Effector CD4-positive, alpha-beta T cell (primary cell): ENCODE measurements around the gene PLP2.
"Not testable (repeated sequence)": the region's sequence is repeated elsewhere in the genome, so short reads cannot be mapped to it uniquely, and the experiment has no call there.

Experiments used
- DNase-seq: peaks from one replicate; pipeline ENCODE4 v3.0.0-alpha.2; 2020
- total RNA-seq: gene quantifications from one replicate; lab custom pipeline; 2026; lab: John Stamatoyannopoulos, UW

The PLP2 gene
- 53.3 reads per million, percentile 70 among the genes with 10 or more reads in this experiment for total RNA-seq

- DNase-seq = peak; percentile 55
Observed at GRCh38 chrX:49171752-49172279, at the start of gene PLP2. PLP2 (plus strand) TSS chrX:49171898; CDS start chrX:49172001, 103 bp downstream.

DNA sequence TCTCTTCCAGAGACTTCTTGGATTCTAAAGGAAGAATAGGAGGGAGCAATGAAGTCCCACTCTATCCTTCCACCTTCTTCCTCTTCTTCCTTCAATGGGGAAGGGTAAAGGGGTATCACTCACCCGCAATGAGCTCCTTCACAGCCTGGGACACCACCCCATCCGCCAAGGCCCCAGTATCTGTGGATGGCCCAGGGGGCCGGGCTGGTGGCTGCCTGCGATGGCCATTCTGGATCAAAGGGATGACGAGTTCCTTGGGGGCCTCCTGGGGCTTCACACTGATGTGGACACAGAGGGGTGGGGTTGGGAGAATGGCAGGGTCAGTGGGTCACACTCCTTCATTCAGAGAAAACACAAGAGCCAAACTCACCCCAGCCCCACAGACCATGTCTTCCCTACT is 49.2 kb upstream of the PLP2 start:
- no peak for DNase-seq

DNA sequence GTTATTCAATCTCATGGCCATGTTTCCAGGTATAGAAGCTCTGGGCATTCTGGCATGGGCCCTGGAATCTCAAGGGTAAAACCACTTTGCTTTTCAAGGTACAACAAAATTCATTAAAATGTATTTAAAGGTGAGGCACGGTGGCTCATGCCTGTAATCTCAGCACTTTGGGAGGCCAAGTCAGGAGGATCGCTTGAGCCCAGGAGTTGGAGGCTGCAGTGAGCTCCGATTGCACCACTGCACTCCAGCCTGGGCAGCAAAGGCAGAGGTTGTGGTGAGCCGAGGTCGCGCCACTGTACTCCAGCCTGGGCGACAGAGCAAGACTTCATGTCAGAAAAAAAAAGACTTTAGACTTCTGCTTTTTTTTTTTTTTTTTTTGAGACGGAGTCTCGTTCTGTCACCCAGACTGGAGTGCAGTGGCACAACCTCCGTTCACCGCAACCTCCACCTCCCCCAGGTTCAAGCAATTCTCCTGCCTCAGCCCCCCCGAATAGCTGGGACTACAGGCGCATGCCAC is 43.9 kb upstream of the PLP2 start:
- DNase-seq = not testable (repeated sequence)

DNA sequence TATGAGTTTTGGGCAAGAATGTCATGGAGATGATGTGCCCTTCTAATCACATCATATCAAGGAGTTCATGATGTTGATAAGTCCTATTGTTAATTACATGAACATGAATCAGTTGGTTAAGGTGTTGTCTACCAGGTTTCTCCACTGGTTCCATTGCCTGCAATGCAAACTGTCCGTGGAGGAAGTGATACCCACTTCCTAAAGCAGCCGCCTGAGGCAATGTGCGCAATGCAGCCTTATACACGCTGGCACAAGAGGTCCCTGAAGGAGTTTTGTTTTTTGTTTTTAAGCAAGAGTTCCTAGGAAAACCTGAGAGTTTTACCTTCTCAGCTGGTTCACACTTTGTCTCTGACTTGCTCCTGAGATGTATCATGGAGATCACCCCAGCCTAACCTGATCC is 42.3 kb upstream of the PLP2 start:
- no peak for DNase-seq

- not testable (repeated sequence) for DNase-seq
Observed at GRCh38 chrX:49132275-49132674, 39.4 kb upstream of the PLP2 start.

GRCh38 chrX:49133759-49134158 is 37.9 kb upstream of the PLP2 start:
- DNase-seq = no peak

DNA sequence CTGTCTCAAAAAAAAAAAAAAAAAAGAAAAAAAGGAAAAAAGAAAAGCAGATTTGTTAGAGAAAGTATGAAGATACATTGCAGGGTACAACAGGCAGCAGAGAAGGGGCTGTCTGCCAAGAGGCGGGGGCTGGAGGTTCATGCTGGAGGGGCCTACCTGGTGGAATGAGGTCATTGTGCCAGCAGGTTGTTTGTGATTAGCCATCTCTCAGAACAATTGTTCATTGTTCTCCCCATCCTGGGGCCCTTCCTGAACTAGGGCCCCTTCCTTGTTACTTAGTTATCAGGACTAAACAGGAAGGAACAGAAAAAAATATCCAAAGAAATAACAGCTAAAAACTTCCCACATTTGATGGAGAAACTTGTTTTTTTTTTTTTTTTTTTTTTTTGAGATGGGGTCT is 34.2 kb upstream of the PLP2 start:
- no peak for DNase-seq

DNA sequence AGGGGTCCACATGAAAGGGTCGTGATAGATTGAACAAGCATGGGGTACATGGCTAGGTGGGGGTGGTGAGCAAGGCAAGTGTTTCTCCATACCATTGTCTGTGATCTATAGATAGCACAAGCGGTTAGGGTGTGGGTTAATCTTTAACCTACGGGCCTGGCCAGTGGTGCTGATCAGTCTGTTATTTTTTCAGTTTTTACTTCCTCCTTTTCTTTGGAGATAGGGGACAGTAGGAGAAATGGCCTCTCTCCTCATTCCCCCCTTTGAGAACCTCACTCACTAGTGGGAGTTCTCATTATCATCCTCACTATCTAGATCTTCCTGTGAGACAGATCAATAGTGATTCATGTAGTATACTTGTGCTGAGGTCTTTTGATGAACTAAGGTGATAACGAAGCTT is 32.0 kb upstream of the PLP2 start:
- DNase-seq = no peak

DNA sequence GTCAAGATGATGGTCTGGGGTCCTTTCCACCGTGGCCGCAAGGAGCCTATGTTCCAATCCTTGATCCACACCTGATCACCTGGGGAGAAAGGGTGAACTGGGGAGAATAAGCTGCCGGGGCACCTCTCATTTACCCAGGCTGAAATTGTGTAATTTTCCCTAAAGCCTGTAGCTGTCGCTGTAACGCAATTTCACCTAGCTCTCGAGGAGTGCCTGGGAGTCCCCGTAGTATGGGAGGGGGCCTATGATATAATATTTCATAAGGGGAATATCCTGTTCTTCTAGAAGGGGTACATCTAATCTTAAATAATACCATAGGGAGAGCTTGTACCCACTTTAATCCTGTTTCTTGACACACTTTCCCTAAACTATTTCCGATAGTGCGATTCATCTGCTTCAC is 29.4 kb upstream of the PLP2 start:
- not testable (repeated sequence) for DNase-seq

DNA sequence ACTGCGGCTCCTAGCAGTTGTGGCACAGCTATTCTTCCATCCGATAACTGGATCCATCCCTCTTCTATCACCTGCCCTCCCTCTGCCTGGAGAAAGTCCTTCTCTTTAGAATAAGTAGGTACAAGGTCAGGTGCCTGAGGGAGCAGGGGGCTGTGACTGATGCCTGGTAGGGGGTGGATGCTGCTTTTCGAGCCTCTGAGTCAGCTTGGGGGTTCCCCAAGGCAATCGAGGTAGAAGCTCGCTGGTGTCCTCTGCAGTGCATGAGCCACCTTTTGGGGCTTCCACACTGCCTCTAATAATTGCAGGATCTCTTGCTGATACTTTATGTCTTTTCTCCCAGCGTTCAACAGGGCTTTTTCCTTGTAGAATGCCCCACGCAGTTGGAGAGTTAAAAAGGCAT is 28.5 kb upstream of the PLP2 start:
- not testable (repeated sequence) for DNase-seq

DNA sequence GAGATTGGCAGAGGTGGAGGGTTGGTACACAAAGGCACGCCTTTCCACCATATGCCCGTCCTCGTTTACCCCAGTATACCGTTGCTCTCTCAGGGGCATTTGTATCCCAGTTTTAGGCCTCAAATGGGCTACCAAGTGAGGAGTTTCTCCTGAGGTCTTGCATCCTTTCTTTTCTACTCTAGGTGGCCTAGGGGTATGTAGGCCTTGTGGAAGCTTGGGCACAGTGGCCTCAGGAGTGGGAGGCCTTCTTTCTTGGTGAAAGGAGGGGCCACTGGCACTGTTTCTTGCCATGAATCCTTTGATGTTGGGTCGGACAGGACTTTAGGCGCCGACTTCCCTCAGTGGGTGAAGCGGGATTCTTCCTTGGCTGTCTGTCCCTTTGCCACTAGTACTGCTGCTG is 24.4 kb upstream of the PLP2 start:
- no peak for DNase-seq

GRCh38 chrX:49147936-49148335 is 23.8 kb upstream of the PLP2 start:
- DNase-seq = no peak

DNA sequence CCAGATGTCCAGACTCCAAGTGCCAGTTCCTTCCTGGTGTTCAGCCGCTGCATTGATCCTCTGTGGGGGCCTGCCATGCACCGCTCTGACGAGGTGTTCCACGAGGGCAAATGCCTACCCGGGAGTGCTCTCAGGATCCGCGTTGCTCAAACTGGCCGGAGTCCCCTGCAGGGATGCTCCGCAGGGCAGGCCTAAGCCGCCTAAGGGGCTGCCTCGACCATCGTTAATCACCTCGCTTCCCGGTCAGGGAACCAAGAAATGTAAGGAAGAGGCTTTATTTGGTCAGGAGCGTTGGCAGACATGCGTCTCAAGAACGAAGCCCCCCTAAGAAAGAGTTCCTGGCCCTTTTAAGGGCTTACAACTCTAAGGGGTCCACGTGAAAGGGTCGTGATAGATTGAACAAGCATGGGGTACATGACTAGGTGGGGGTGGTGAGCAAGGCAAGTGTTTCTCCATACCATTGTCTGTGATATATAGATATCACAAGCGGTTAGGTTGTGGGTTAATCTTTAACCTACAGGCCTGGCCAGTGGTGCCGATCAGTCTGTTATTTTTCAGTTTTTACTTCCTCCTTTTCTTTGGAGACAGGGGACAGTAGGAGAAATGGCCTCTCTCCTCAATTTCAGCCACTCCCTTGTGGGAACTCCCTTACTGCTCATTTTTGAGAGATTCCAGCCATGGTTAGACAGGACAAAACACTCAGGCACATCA is 23.2 kb upstream of the PLP2 start:
- not testable (repeated sequence) for DNase-seq

DNA sequence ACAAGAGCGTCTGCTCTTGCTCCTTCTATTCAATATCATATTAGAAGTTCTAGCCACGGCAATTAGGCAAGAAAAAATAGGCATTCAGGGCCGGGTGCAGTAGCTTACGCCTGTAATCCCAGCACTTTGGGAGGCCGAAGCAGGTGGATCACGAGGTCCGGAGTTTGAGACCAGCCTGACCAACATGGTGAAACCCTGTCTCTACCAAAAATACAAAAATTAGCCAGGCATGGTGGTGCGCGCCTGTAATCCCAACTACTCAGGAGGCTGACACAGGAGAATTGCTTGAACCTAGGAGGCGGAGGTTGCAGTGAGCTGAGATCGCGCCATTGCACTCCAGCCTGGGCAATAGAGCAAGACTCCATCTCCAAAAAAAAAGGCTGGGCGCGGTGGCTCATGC is 22.4 kb upstream of the PLP2 start:
- not testable (repeated sequence) for DNase-seq

- no peak for DNase-seq
Observed at GRCh38 chrX:49153467-49153866, 18.2 kb upstream of the PLP2 start.

DNA sequence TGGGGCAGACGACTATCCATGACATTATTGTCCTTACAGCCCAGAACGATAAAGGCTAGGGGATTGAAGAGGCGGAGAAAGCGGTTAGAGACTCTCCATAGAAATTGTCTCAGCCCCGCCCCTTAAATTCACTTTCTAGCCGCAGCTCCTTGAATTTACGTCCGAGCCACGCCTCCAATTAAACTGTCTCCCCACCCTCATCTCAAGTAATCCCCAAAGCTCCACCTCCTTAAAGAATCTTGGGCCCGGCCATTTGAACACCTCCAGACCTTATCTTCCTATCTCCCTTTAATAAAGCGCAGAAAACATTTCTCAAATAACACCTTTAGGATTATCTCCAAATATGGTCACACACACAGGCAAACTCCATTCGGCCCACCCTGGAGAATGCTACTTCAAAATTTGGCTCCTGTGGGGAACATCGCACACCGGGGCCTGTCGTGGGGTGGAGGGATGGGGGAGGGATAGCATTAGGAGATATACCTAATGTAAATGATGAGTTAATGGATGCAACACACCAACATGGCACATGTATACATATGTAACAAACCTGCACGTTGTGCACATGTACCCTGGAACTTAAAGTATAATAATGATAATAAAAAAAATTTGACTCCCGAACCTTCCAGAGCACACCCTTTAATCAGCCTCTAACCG is 16.3 kb upstream of the PLP2 start:
- no peak for DNase-seq

DNA sequence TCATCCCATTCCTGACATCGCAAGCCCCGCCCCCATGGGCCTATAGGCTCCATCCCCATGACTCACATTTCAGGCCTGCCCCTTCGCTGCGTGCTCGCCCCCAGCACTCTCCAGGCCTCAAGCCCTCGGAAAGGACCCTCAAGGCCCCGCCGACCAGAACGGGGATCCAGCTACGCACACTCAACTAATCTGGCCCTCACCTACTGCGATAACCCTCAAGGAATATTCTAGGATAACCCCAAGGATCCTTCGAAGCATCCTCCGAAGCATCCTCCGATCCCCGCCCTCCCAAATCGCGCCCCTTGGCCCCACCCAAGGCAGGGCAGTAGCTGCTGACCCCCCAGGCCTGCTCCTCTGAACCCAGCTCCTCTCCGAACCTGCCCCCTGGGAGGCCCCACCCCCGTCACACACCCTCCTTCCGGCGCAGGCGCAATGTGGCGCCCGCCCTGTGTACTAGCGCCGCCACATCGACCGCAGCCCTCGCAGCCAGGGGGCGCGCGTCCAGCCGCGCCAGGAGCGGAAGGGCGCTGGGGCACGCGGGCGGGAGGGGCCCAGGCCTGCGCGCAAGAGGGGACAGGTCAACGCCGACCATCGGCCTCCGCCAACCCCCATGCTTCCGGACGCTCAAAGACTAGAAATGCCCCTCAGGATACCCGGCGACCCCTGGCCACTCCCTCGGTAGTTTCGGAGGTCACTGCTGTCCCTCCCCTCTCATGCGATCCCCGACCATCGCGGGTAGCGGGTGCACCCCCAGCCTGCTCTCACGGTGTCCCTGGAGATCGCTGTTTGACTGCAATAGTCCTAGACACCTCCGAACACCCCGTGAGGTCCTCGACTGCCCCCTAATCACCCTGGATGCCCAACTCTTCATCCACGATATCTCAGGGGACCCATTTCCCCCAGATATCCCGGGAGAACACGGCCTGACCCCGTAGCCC is 15.5 kb upstream of the PLP2 start:
- DNase-seq = peak; percentile 73

GRCh38 chrX:49157194-49157593 is 14.5 kb upstream of the PLP2 start:
- no peak for DNase-seq

- DNase-seq = no peak
Observed at GRCh38 chrX:49160908-49161307, 10.8 kb upstream of the PLP2 start.

DNA sequence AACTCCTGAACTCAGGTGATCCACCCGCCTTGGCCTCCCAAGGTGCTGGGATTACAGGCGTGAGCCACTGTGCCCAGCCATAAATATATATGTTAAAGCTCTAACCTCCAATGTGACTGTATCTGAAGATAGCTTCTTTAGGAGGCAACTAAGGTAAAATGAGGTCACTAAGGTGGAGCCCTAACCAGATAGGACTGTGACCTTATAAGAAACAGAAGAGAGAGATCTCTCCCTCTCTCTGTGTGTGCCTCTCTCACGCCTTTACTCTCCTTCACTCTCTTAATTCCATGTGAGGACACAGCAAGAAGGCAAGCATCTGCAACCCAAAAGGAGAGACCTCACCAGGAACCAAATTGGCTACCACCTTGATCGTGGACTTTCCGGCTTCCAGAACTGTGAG is 10.1 kb upstream of the PLP2 start:
- DNase-seq = no peak

GRCh38 chrX:49162620-49163019 is 9.1 kb upstream of the PLP2 start, which contains the start of gene MAGIX:
MAGIX (plus strand) TSS chrX:49162758; CDS start chrX:49162890, 132 bp downstream.
- no peak for DNase-seq

GRCh38 chrX:49163555-49164419 is 7.9 kb upstream of the PLP2 start:
- peak; percentile 68 for DNase-seq
